ENCODE results near the gene CYSTM1. TPM values are rescaled to one million over a fixed set of nuclear protein-coding genes. Genes with fewer than 3 reads are reported as not detected.

The CYSTM1 gene
- polyA plus RNA-seq, 1 donor from 2014 or later: 21.3 TPM

- Mint-ChIP-seq H3K27ac (peak overlapping the region in 1 of 3 donors; percentile 92), H3K4me3 (peak overlapping the region in 3 of 4 donors; percentile 25 to 79 (median 37)), H3K9me3 (no peaks in the 10 kb centered on the region), H3K27me3 (no peaks in the 10 kb centered on the region), H3K4me1 (peaks cover 4 to 11% (median 4%) of the 10 kb centered on the region in 3 donors), H3K36me3 (no peaks in the 10 kb centered on the region)
These were observed 17.8 kb upstream of the CYSTM1 start for GRCh38 chr5:140157032-140157781.

GRCh38 chr5:140159014-140159927 is 15.7 kb upstream of the CYSTM1 start:
- Mint-ChIP-seq H3K27me3 (peaks cover 4% of the 10 kb centered on the region), H3K27ac (peak overlapping the region in 1 of 3 donors; percentile 29), H3K4me1 (peaks cover 4 to 13% (median 7%) of the 10 kb centered on the region in 3 donors), H3K4me3 (no peak overlapping the region), H3K36me3 (no peaks in the 10 kb centered on the region), H3K9me3 (no peaks in the 10 kb centered on the region)

- peaks cover 5% of the 10 kb centered on the region for H3K36me3 Mint-ChIP-seq
- H3K27me3 Mint-ChIP-seq: peaks cover 4% of the 10 kb centered on the region
- peak overlapping the region in 1 of 3 donors; percentile 57 for H3K27ac Mint-ChIP-seq
- no peaks in the 10 kb centered on the region for H3K9me3 Mint-ChIP-seq
- H3K4me3 Mint-ChIP-seq: no peak overlapping the region
- H3K4me1 Mint-ChIP-seq: peaks cover 1 to 4% (median 2%) of the 10 kb centered on the region in 3 donors
These were observed 12.7 kb upstream of the CYSTM1 start for GRCh38 chr5:140162275-140162674.

- Mint-ChIP-seq H3K36me3 (peaks cover 5% of the 10 kb centered on the region), H3K27me3 (peaks cover 4% of the 10 kb centered on the region), H3K9me3 (no peaks in the 10 kb centered on the region), H3K4me1 (peaks cover 1 to 3% (median 2%) of the 10 kb centered on the region in 3 donors), H3K27ac (no peak overlapping the region), H3K4me3 (no peak overlapping the region)
These were observed 12.2 kb upstream of the CYSTM1 start for GRCh38 chr5:140162781-140163180.

- Mint-ChIP-seq H3K36me3 (peaks cover 5% of the 10 kb centered on the region), H3K4me1 (peaks cover 1 to 3% (median 2%) of the 10 kb centered on the region in 3 donors), H3K9me3 (no peaks in the 10 kb centered on the region), H3K4me3 (no peak overlapping the region), H3K27ac (no peak overlapping the region), H3K27me3 (peaks cover 4% of the 10 kb centered on the region)
These were observed 9.7 kb upstream of the CYSTM1 start for GRCh38 chr5:140165101-140165922.

GRCh38 chr5:140165923-140166270 is 9.1 kb upstream of the CYSTM1 start:
- no peak overlapping the region for H3K27ac Mint-ChIP-seq
- peaks cover 1 to 3% (median 2%) of the 10 kb centered on the region in 3 donors for H3K4me1 Mint-ChIP-seq
- H3K27me3 Mint-ChIP-seq: peaks cover 4% of the 10 kb centered on the region
- H3K36me3 Mint-ChIP-seq: peaks cover 5% of the 10 kb centered on the region
- no peaks in the 10 kb centered on the region for H3K9me3 Mint-ChIP-seq
- H3K4me3 Mint-ChIP-seq: no peak overlapping the region

GRCh38 chr5:140166911-140167310 is 8.1 kb upstream of the CYSTM1 start:
- Mint-ChIP-seq H3K27me3 (peaks cover 4% of the 10 kb centered on the region), H3K36me3 (peaks cover 5% of the 10 kb centered on the region), H3K4me3 (no peak overlapping the region), H3K4me1 (peaks cover 1 to 3% (median 2%) of the 10 kb centered on the region in 3 donors), H3K27ac (no peak overlapping the region), H3K9me3 (no peaks in the 10 kb centered on the region)

- Mint-ChIP-seq H3K9me3 (no peaks in the 10 kb centered on the region), H3K4me3 (no peak overlapping the region), H3K27ac (no peak overlapping the region), H3K36me3 (peaks cover 5% of the 10 kb centered on the region), H3K27me3 (peaks cover 1% of the 10 kb centered on the region), H3K4me1 (no peaks in the 10 kb centered on the region)
These were observed 6.6 kb upstream of the CYSTM1 start for GRCh38 chr5:140168371-140168770.

- H3K9me3 Mint-ChIP-seq: no peaks in the 10 kb centered on the region
- no peak overlapping the region for H3K4me3 Mint-ChIP-seq
- no peak overlapping the region for H3K27ac Mint-ChIP-seq
- H3K27me3 Mint-ChIP-seq: no peaks in the 10 kb centered on the region
- H3K4me1 Mint-ChIP-seq: peaks cover 0 to 2% (median under 1%) of the 10 kb centered on the region in 3 donors
- peaks cover 5% of the 10 kb centered on the region for H3K36me3 Mint-ChIP-seq
These were observed 5.6 kb upstream of the CYSTM1 start for GRCh38 chr5:140169410-140169809.

- Mint-ChIP-seq H3K27me3 (no peaks in the 10 kb centered on the region), H3K27ac (peak overlapping the region in 1 of 3 donors; percentile 59), H3K4me3 (peak overlapping the region in 1 of 4 donors; percentile 56), H3K36me3 (no peaks in the 10 kb centered on the region), H3K4me1 (peaks cover 7 to 10% (median 10%) of the 10 kb centered on the region in 3 donors), H3K9me3 (no peaks in the 10 kb centered on the region)
These were observed 2.5 kb upstream of the CYSTM1 start for GRCh38 chr5:140172483-140172882.

GRCh38 chr5:140174014-140174413 is 974 bp upstream of the CYSTM1 start:
- H3K4me3 Mint-ChIP-seq: peak overlapping the region in 3 of 4 donors; percentile 91 to 98 (median 97)

GRCh38 chr5:140175367-140176030 is 511 bp downstream of the CYSTM1 start:
- Mint-ChIP-seq H3K4me3 (peak overlapping the region; percentile 91 to 98 (median 98)), H3K9me3 (no peaks in the 10 kb centered on the region), H3K27me3 (no peaks in the 10 kb centered on the region), H3K36me3 (no peaks in the 10 kb centered on the region), H3K4me1 (peaks cover 7 to 10% (median 10%) of the 10 kb centered on the region in 3 donors), H3K27ac (peak overlapping the region; percentile 95 to 99 (median 99))

More at GRCh38 chr5:140174014-140174413, 974 bp upstream of the CYSTM1 start:
- peak overlapping the region; percentile 59 to 99 (median 95) for H3K27ac Mint-ChIP-seq
- no peaks in the 10 kb centered on the region for H3K36me3 Mint-ChIP-seq
- H3K4me1 Mint-ChIP-seq: peaks cover 7 to 10% (median 10%) of the 10 kb centered on the region in 3 donors
- no peaks in the 10 kb centered on the region for H3K9me3 Mint-ChIP-seq
- H3K27me3 Mint-ChIP-seq: no peaks in the 10 kb centered on the region

- no peaks in the 10 kb centered on the region for H3K36me3 Mint-ChIP-seq
- H3K27ac Mint-ChIP-seq: peak overlapping the region; percentile 76 to 99 (median 99)
- no peaks in the 10 kb centered on the region for H3K27me3 Mint-ChIP-seq
- no peaks in the 10 kb centered on the region for H3K9me3 Mint-ChIP-seq
- H3K4me3 Mint-ChIP-seq: peak overlapping the region; percentile 91 to 98 (median 97)
- H3K4me1 Mint-ChIP-seq: peaks cover 7 to 10% (median 10%) of the 10 kb centered on the region in 3 donors
These were observed 1.0 kb downstream of the CYSTM1 start for GRCh38 chr5:140176031-140176387.

- H3K27ac Mint-ChIP-seq: peak overlapping the region in 1 of 3 donors; percentile 78
- peaks cover 2% of the 10 kb centered on the region for H3K36me3 Mint-ChIP-seq
- H3K27me3 Mint-ChIP-seq: no peaks in the 10 kb centered on the region
- H3K9me3 Mint-ChIP-seq: no peaks in the 10 kb centered on the region
- H3K4me1 Mint-ChIP-seq: peaks cover 10 to 18% (median 10%) of the 10 kb centered on the region in 3 donors
- peak overlapping the region in 1 of 4 donors; percentile 83 for H3K4me3 Mint-ChIP-seq
These were observed 3.1 kb downstream of the CYSTM1 start for GRCh38 chr5:140178086-140178410.
